Brain pericyte (primary cell): ENCODE measurements around the gene RAB25.
"Not testable (repeated sequence)": the region's sequence is repeated elsewhere in the genome, so short reads cannot be mapped to it uniquely, and the experiment has no call there.

Source experiments
- DNase-seq: peaks from one replicate; pipeline ENCODE4 v3.0.0-alpha.2; 2012; ENCODE audit warnings: low read depth, low spot score

RAB25 gene

GRCh38 chr1:156060937-156061636 is at the start of gene RAB25:
Gene RAB25, plus strand, starts transcription at chr1:156061160. Its CDS starts 241 bp downstream, at chr1:156061401.
- no peak for DNase-seq

DNA sequence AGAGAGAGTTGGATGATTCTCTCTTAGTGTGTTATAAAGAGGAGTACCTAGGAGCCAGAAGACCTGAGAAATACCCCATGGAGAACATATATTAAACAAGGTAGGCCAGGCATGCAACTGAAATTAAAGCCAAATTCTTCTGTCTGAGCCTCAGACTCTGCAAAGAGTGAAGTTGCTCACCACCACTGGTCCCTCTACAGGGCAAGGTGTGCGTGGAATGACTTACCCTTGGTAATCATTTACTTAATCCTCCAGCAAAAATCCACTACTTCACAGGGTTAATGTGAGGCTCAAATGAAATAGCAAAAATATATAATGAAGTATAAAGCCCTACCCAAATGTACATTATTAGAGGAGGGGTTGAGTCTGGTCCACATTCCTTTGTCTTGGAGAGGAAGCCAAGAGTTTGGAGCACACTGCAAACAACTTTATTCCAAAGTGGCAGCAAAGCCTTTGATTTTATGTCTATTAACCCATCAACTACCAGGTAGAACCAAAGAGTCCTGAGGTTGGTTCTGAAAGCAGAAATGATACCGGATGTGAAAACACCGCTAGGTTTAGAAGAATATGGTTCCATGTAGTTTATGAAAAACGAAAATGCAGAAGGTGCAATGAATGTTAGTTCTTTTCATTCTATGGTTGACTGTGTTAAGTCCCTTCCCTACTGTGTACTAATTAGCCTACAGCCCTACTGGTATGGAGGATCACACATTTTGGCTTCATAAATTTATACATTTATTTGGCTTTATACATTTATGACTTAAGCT is 48.7 kb upstream of the RAB25 start:
- DNase-seq: no peak

DNA sequence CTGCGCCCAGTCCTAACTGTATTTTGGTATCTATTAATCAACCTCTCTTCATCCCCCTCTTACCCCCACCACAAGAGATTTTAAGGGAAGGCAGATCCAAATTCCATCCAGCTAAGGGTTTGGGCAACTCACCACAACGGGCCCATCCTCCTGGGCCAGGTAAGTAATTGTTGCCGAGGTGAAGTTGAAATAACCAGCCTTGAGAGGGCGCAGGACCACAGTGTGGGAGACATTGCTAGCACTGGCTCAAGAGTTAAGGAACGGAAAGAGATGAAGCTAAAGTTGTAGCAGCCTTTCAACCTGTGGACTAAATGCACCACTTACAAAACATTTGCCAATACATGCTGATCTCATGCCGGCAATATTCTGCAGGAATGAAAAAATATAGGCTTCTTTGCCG is 46.1 kb upstream of the RAB25 start:
- DNase-seq: no peak

- no peak for DNase-seq
Observed at GRCh38 chr1:156019946-156020292, 41.0 kb upstream of the RAB25 start.

GRCh38 chr1:156020293-156021092 is 40.5 kb upstream of the RAB25 start, which contains the start of gene SSR2:
Gene SSR2, minus strand, starts transcription at chr1:156020951. Its CDS starts 784 bp downstream, at chr1:156020167.
- peak; percentile 68 for DNase-seq

- no peak for DNase-seq
Observed at GRCh38 chr1:156021093-156021428, 39.9 kb upstream of the RAB25 start.

DNA sequence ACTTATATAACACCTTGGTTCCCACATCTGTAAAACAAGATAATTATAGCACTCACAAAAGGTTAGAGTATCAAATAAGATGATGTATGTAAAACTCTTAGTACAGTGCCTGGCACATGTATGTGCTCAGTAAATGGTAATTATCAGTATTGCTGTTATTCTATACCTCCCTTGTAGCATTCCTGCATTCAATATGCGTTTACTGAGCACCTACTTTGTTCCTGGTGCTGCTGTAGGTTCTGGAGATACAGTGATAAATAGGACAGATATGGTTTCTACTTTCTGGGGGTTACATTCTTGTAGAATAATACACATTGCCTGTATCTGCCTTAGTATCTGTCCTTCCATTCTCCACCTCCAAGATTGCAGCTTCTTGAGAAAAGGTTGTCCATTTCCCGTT is 39.0 kb upstream of the RAB25 start:
- no peak for DNase-seq

- no peak for DNase-seq
Observed at GRCh38 chr1:156024801-156025200, 36.2 kb upstream of the RAB25 start.

GRCh38 chr1:156025876-156026275 is 35.1 kb upstream of the RAB25 start:
- DNase-seq: no peak

- no peak for DNase-seq
Observed at GRCh38 chr1:156026588-156026987, 34.4 kb upstream of the RAB25 start.

DNA sequence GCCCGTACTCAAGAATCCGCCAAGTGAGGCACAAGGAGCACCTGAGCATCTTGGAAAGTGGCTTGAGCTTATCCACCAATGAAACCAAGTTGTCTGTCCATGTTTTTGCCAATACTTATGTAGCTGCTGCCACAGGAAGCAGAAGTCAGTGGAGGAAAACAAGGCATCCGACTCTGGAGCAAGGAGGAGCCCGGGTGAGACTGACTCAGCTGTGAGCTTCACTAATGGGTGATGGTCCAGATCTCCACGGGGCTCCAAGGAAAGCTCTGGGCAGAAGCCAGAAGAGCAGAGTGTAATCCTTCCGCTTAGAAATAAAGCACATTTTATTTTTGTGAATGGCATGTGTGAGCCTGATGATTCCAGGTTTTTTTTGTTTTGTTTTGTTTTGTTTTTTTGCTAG is 27.9 kb upstream of the RAB25 start:
- peak; percentile 44 for DNase-seq

DNA sequence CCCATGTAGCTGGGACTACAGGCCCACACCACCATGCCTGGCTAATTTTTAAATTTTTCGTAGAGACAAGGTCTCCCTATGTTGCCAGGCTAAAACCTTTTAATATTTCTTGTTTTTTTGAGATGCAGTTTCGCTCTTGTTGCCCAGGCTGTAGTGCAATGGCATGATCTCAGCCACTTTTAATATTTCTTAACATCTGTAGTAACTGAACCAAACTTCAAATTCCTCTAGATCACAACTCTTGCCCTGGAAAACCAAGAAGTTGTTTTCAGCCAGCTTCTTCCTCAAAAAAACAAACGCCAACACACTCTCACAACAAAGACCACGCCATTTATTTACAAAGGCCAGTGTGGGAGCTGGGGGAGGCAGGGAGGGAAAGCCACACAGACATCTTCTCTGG is 26.0 kb upstream of the RAB25 start:
- DNase-seq: not testable (repeated sequence)

DNA sequence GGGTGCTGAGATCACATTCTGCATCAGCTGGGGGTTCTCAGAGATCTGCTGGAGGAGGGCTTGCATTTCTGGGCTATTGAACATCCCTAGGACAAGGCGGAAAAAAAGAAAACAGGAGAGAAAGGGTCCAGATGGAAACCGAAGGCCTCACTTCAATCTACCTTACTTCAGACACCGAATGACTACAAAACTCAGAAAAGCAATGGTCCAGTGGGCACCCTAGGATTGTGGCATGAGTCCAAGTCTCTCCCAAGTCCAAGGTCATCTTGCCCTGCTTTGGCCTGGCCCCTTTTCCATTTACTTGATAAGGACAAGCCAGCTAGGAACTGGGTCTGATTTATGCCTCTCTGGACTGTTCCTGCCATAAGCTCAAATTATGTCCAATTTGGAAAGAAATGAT is 18.1 kb upstream of the RAB25 start:
- DNase-seq: no peak

DNA sequence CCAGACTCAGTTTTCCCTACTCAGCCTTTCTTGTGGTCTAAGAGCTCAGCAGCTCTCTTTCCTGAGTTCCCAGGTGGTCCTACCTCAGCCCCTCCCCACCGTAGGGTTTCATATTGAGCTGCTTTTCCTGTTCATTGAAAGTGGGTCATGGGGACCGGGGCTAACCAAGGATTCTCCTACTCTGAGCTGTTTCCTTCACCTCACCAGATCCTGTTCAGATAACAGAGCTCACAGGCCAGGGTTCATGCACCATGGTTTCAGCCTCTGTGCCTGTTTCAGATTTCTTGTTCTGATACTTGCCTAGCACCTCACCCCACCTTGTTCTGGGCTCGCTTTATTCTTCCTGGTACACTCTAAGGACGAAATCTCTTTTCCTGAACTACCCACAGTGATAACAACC is 15.9 kb upstream of the RAB25 start:
- DNase-seq: no peak

GRCh38 chr1:156048663-156049258 is 12.2 kb upstream of the RAB25 start:
- no peak for DNase-seq

DNA sequence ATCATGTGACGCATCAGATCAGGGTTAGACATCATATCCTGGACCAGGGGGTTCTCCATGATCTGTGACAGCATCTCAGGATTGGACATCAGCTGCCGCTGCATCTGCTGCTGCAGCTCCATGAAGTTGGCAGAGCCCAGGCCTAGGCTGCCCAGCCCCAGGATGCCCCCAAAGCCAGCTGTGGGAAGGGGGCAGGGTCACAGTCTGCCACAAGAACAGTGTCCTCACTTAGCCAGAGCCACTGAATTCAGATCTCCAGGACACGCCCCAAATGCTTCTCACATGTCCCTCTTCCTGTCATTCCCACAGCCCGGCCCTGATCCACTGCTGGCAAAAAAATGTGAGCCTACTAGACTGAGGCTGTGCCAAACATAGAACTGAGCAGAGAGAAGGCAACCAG is 10.6 kb upstream of the RAB25 start:
- no peak for DNase-seq

- DNase-seq: no peak
Observed at GRCh38 chr1:156051011-156051725, 9.8 kb upstream of the RAB25 start.

- DNase-seq: no peak
Observed at GRCh38 chr1:156052862-156053767, 7.8 kb upstream of the RAB25 start.

DNA sequence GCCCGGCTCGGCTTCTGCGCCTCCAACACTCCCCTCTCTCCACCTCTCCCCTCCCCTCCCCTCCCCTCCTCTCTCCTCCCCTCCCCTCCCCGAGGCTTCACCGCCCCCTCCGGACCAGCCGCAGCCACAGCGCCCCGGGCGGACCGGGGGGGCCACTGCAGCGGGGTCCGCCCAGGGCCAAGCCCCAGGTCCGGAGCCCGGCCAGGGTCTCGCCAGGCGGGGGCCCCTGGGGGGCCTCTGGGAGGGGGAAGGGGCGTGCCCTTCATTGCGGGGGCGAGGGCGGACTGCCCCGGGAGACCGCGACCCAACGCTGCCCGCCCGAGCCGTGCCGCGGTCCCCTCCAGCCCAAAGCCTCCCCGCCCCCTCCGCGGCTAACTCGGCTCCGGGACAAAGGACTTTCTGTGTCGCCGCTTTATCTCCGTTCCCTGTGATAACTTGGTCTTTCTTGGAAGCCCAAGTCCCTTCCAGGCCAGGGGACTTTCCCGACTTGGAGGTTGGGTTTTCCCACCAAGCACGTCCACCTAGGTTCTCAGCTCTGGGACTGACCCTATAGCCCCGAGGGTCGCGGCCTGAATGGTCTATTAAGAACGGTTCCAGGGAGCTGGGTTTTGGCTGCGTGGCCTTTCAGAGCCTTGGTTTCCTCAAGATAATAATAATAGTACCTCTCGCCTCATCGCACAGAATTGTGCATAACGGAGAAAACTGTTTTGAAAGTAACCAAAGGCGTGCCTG is 7.0 kb upstream of the RAB25 start, which contains the start of gene UBQLN4:
Gene UBQLN4, minus strand, starts transcription at position 31 of the 732 bp plus-strand sequence. CDS start 97 bp downstream, outside the sequence.
- no peak for DNase-seq
